Prostate gland (tissue), 2 donors: Measurements from ENCODE around the gene ST6GALNAC5. TPM values are rescaled to one million over a fixed set of nuclear protein-coding genes. Genes with fewer than 3 reads are reported as not detected.

Experiments
- DNase-seq: peaks from one replicate; pipeline ENCODE4 v3.0.0-alpha.2; 2019; ENCODE audit warnings: low spot score
- H3K27ac ChIP-seq, 2 donors: fragments of 200-600 bp; sonication (generic); 2 replicates each; pipeline ENCODE4 v1.5.1; 2017 to 2019
- H3K27me3 ChIP-seq: fragments of 200-600 bp; sonication (generic); replicated peaks from 2 replicates; pipeline ENCODE4 v1.5.1; 2019; ENCODE audit not compliant: insufficient read depth
- H3K36me3 ChIP-seq, 2 donors: fragments of 200-600 bp; sonication (generic); 1 replicate in 1 of 2; 2 replicates in 1 of 2; pipeline versions ENCODE4 v1.5.1 to v1.8.1; 2017 to 2019
- H3K4me1 ChIP-seq: fragments of 200-600 bp; sonication (generic); replicated peaks from 2 replicates; pipeline ENCODE4 v1.5.1; 2019
- H3K4me3 ChIP-seq, 2 donors: fragments of 200-600 bp; sonication (generic); 2 replicates each; pipeline ENCODE4 v1.5.1; 2017 to 2019
- H3K9me3 ChIP-seq: fragments of 200-600 bp; sonication (generic); 2 replicates; pipeline ENCODE4 v1.5.1; 2017
- CTCF ChIP-seq, 4 experiments: fragments of 200-600 bp in 2 of 4; fragments of 450-650 bp in 2 of 4; sonication (generic) in 2 of 4; IDR thresholded peaks; 1 replicate in 3 of 4; 2 replicates in 1 of 4; pipeline ENCODE4 v1.5.1; 2016 to 2019; ENCODE audit warnings: antibody characterized with exemption in 4 of 4, mild to moderate bottlenecking in 2 of 4, moderate library complexity in 2 of 4
- POLR2A ChIP-seq: fragments of 450-650 bp; IDR thresholded peaks from one replicate; pipeline ENCODE4 v1.6.1; 2016; ENCODE audit warnings: antibody characterized with exemption, mild to moderate bottlenecking
- POLR2AphosphoS5 ChIP-seq: sonication (generic); formaldehyde crosslinking; IDR thresholded peaks from one replicate; pipeline ENCODE4 v1.6.1; 2017; ENCODE audit warnings: antibody characterized with exemption
- WGBS: methylation state at CpG from one replicate; pipeline ENCODE4 v1.1.5; 2018; 5-methylcytosine and 5-hydroxymethylcytosine counted together
- intact Hi-C: fragments of 100-400 bp; cut with DNase I; formaldehyde crosslinking; loops from one replicate; pipeline ENCODE4 v1.14.2; 2022
- total RNA-seq, 2 donors: library from RNA; depleted of rRNA; stranded (reverse); fragments of >200 nt; gene quantifications; one replicate each; pipeline ENCODE4 v1.1.0, GENCODE V29; 2016

The ST6GALNAC5 gene
- total RNA-seq, 2 donors from 2014 or later, result 4.8 to 18.5 TPM

DNA sequence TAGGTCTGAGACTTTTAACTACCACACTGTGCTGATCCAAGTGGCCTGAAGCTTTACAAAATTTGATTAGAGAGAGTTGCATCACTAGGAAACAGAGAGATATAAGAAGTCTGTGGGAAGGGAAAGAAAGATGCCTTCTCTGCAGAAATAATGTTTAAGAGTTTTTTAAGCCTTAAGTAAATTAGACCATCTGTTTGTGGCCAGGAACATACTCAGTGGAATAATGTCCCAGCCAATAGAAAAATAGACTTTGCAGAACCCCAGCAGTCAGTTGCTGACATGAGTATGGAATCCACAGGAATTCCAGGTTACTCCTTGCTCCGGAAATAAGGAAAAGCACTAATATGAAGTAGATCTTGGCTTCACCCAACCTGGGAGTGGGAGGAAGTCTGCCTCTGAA, 144.8 kb downstream of the ST6GALNAC5 start:
- Histone ChIP-seq H3K9me3 (no peaks in the 10 kb centered on the region), H3K27ac (no peak overlapping the region), H3K36me3 (no peaks in the 10 kb centered on the region), H3K4me1 (no peaks in the 10 kb centered on the region), H3K4me3 (no peak overlapping the region), H3K27me3 (no peaks in the 10 kb centered on the region)
- DNase-seq, result no peak
- WGBS, result 89% methylated on average over 1 of the region's 1 CpG
- no peak for TF ChIP-seq POLR2AphosphoS5
- intact Hi-C loops, result no loop called here

DNA sequence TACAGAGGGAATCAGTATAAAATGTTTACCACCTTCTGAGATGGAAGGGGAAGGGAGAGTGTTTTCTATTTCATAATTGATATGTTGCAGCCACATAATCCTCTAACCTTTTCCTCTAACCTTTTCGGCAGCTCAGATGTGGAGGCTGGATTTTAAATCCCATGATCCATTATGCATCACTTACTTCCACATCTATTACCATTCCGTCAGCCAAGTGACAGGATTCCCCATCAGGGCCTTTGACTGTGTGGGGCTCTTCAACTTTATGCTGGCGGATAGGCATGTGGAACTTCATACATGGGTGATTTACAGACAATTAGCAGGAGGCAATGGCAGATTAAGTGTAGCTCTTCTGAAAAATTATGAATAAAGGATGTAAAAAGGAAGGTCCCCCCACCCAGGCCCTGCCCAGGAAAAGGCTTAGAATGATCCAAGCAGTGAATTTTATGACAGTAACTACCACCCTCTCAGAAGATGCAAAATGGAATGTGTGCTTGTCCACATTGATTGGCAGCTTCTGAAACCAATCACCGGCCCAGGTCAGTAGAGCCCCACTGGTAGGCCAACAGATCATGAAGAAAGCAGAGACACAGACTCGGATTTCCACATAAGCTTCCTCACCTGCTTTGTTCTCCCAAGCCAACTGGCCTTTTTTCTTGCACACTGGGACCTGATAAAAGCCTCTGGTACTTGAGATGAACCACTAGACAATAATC, 147.0 kb downstream of the ST6GALNAC5 start:
- intact Hi-C loops, result no loop called here
- H3K27ac ChIP-seq, result no peak overlapping the region
- DNase-seq, result no peak
- no peak for TF ChIP-seq POLR2AphosphoS5
- H3K9me3 ChIP-seq, result no peaks in the 10 kb centered on the region
- H3K36me3 ChIP-seq, result no peaks in the 10 kb centered on the region
- WGBS, result 91% methylated on average over 5 of the region's 5 CpGs
- no peaks in the 10 kb centered on the region for H3K27me3 ChIP-seq
- H3K4me3 ChIP-seq, result no peak overlapping the region
- H3K4me1 ChIP-seq, result no peaks in the 10 kb centered on the region

- no peak for TF ChIP-seq CTCF (IDR thresholded peaks at IDR 0.05)
- no peak for TF ChIP-seq POLR2AphosphoS5
- no peak for TF ChIP-seq POLR2A
- intact Hi-C loops, result no loop called here
- 35% methylated on average over 2 of the region's 2 CpGs for WGBS
- no peak for DNase-seq
- Histone ChIP-seq H3K27ac (no peak overlapping the region), H3K27me3 (no peaks in the 10 kb centered on the region), H3K9me3 (no peaks in the 10 kb centered on the region), H3K36me3 (no peaks in the 10 kb centered on the region), H3K4me3 (no peak overlapping the region), H3K4me1 (no peaks in the 10 kb centered on the region)
Observed at GRCh38 chr1:77015748-77016341, 148.6 kb downstream of the ST6GALNAC5 start.

GRCh38 chr1:77016386-77016985, 149.2 kb downstream of the ST6GALNAC5 start:
- Histone ChIP-seq H3K36me3 (no peaks in the 10 kb centered on the region), H3K4me3 (no peak overlapping the region), H3K27me3 (no peaks in the 10 kb centered on the region), H3K4me1 (no peaks in the 10 kb centered on the region), H3K27ac (no peak overlapping the region), H3K9me3 (no peaks in the 10 kb centered on the region)
- 68% methylated on average over 2 of the region's 2 CpGs for WGBS
- DNase-seq, result no peak
- TF ChIP-seq CTCF (IDR thresholded peaks at IDR 0.05) (no peak), POLR2AphosphoS5 (no peak), POLR2A (no peak)
- intact Hi-C loops, result no loop called here

DNA sequence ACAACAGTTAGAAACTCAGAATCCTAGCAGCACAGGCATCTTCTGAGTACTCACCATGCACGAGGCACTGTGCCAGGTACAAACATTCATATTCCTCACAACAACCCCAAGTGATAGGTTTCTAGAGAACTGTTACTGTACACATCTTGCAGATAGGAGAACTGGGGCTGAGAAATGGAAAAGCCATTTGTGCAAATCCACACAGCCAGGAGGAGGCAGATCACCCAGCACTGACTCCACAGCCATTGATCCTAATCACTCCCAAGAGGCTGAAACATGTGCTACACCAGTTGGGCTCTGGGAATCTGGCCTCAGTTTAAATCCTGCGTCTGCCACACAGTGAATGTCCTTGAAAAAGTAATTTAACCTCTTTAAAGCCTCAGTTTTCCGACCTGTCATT, 151.0 kb downstream of the ST6GALNAC5 start:
- no peak overlapping the region for H3K4me3 ChIP-seq
- H3K9me3 ChIP-seq, result no peaks in the 10 kb centered on the region
- intact Hi-C loops, result no loop called here
- H3K27me3 ChIP-seq, result no peaks in the 10 kb centered on the region
- no peaks in the 10 kb centered on the region for H3K36me3 ChIP-seq
- H3K27ac ChIP-seq, result no peak overlapping the region
- H3K4me1 ChIP-seq, result no peaks in the 10 kb centered on the region
- TF ChIP-seq POLR2A (no peak), CTCF (IDR thresholded peaks at IDR 0.05) (no peak), POLR2AphosphoS5 (no peak)
- no peak for DNase-seq
- WGBS, result 40% methylated on average over 3 of the region's 3 CpGs
